Thoracic aorta (tissue), 2 donors: Measurements from ENCODE around the gene POU1F1. TPM values are rescaled to one million over a fixed set of nuclear protein-coding genes. Genes with fewer than 3 reads are reported as not detected.

Experiments used
- ATAC-seq: fragments of 150-250 bp; one replicate; pipeline ENCODE4 v1.8.0; 2017; ENCODE audit warnings: low read depth; ENCODE audit not compliant: insufficient number of reproducible peaks, low FRiP score
- DNase-seq: peaks from one replicate; pipeline ENCODE4 v3.0.0-alpha.2; 2020; ENCODE audit warnings: low spot score
- H3K27ac ChIP-seq, 2 donors: fragments of 200-600 bp; sonication (generic); 1 replicate in 1 of 2; 2 replicates in 1 of 2; pipeline ENCODE4 v1.5.1; 2016; ENCODE audit warnings: mild to moderate bottlenecking in 2 of 2, moderate library complexity in 2 of 2
- H3K27me3 ChIP-seq: fragments of 200-600 bp; sonication (generic); replicated peaks from 2 replicates; pipeline ENCODE4 v1.6.0; 2016; ENCODE audit warnings: mild to moderate bottlenecking; ENCODE audit not compliant: insufficient read depth
- H3K36me3 ChIP-seq: fragments of 200-600 bp; sonication (generic); one replicate; pipeline ENCODE4 v1.5.1; 2016
- H3K4me1 ChIP-seq, 2 donors: fragments of 200-600 bp; sonication (generic); 1 replicate in 1 of 2; 2 replicates in 1 of 2; pipeline versions ENCODE4 v1.5.1 to v1.6.0; 2016; ENCODE audit warnings: low read depth in 2 of 2, mild to moderate bottlenecking in 1 of 2; ENCODE audit not compliant: control insufficient read depth in 1 of 2
- H3K4me3 ChIP-seq: fragments of 200-600 bp; sonication (generic); 2 replicates; pipeline ENCODE4 v1.5.1; 2016; ENCODE audit warnings: mild to moderate bottlenecking
- H3K9me3 ChIP-seq: fragments of 200-600 bp; sonication (generic); 2 replicates; pipeline ENCODE4 v1.5.1; 2016
- total RNA-seq, 2 donors: library from RNA; depleted of rRNA; stranded (reverse); fragments of >200 nt; gene quantifications; one replicate each; pipeline versions ENCODE4 v1.1.0 to v1.2.3, GENCODE V29; 2016
- TF ChIP-seq, protein P1 (sequence below): fragments of 200-600 bp; sonication (generic); IDR thresholded peaks from one replicate; pipeline ENCODE4 v1.5.1; 2019; ENCODE audit warnings: antibody characterized with exemption

The POU1F1 gene
- total RNA-seq, 2 donors from 2014 or later = not detected

DNA sequence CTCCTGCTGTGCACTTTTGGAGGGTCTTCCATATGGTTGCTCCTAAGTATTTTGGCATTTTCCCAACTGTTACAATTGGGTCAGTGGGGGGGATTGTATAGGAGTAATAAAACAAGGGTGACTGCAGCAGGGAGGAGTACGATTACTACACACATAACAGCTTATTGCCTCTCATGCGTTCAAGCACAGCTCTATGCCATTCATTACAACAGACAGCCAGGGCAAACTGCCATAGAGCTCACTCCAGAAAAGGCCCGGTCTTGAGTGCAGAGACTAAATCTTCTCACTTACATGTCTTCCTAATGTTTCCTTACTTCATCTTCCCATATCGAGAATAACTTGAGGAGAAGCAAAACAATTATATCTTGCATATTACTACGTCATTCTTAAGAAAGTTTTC, 50.7 kb downstream of the POU1F1 start:
- ATAC-seq (no peak), DNase-seq (no peak)
- Histone ChIP-seq H3K4me1 (peaks cover 16 to 23% of the 10 kb centered on the region in 2 donors), H3K27me3 (no peaks in the 10 kb centered on the region), H3K27ac (no peak overlapping the region), H3K9me3 (no peaks in the 10 kb centered on the region), H3K4me3 (no peak overlapping the region), H3K36me3 (no peaks in the 10 kb centered on the region)
- TF ChIP-seq, protein P1, sequence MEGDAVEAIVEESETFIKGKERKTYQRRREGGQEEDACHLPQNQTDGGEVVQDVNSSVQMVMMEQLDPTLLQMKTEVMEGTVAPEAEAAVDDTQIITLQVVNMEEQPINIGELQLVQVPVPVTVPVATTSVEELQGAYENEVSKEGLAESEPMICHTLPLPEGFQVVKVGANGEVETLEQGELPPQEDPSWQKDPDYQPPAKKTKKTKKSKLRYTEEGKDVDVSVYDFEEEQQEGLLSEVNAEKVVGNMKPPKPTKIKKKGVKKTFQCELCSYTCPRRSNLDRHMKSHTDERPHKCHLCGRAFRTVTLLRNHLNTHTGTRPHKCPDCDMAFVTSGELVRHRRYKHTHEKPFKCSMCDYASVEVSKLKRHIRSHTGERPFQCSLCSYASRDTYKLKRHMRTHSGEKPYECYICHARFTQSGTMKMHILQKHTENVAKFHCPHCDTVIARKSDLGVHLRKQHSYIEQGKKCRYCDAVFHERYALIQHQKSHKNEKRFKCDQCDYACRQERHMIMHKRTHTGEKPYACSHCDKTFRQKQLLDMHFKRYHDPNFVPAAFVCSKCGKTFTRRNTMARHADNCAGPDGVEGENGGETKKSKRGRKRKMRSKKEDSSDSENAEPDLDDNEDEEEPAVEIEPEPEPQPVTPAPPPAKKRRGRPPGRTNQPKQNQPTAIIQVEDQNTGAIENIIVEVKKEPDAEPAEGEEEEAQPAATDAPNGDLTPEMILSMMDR = no peak

DNA sequence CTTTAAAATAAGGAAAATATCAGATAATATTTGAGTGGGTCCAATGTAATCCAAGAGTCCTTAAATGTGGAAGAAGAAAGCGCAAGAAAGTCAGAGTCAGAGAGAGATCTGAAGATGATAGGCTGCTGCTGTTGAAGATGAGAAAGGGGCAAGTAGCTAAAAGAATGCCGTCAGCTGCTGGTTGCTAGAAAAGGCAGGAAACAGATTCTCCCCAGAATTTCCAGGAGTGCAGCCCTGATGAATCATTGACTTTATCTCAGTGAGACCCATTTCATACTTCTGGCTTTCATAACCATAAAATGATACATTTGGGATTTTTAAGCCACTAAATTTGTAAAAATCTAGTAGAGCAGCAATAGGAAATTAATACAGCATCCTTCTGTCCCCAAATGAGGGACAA, 56.8 kb downstream of the POU1F1 start:
- TF ChIP-seq, protein P1 = no peak
- Histone ChIP-seq H3K9me3 (no peaks in the 10 kb centered on the region), H3K27me3 (no peaks in the 10 kb centered on the region), H3K36me3 (no peaks in the 10 kb centered on the region), H3K4me3 (no peak overlapping the region), H3K4me1 (no peaks in the 10 kb centered on the region), H3K27ac (no peak overlapping the region)
- ATAC-seq (no peak), DNase-seq (no peak)

GRCh38 chr3:87218560-87218959, 57.8 kb downstream of the POU1F1 start:
- no peaks in the 10 kb centered on the region for H3K27me3 ChIP-seq
- H3K4me1 ChIP-seq = no peaks in the 10 kb centered on the region
- H3K27ac ChIP-seq = no peak overlapping the region
- TF ChIP-seq, protein P1 = no peak
- H3K4me3 ChIP-seq = no peak overlapping the region
- no peak for DNase-seq
- no peaks in the 10 kb centered on the region for H3K9me3 ChIP-seq
- H3K36me3 ChIP-seq = no peaks in the 10 kb centered on the region
- ATAC-seq = no peak

Other genes starting within 250 kb of the POU1F1 start
- gene CHMP2B, start 49.3 kb downstream of the POU1F1 start, total RNA-seq = 10 to 100 TPM; 29.2 to 36.4 TPM